Trophoblast cell (in vitro differentiated cells and primary cell): Measurements from ENCODE around the gene OR1C1.

Experiments
- DNase-seq, 2 donors: peaks; one replicate each; pipeline ENCODE4 v3.0.0-alpha.2; 2016
- H2AFZ ChIP-seq: 2 replicates; pipeline ENCODE4 v1.6.1; 2013; ENCODE audit warnings: low read length, moderate library complexity, mild to moderate bottlenecking; ENCODE audit not compliant: insufficient read depth, poor library complexity
- H2AK5ac ChIP-seq: 2 replicates; pipeline ENCODE4 v1.6.1; 2013; ENCODE audit warnings: mild to moderate bottlenecking, low read length
- H2BK120ac ChIP-seq: 2 replicates; pipeline ENCODE4 v1.6.1; 2013; ENCODE audit warnings: low read length, mild to moderate bottlenecking, moderate library complexity; ENCODE audit not compliant: insufficient read depth, poor library complexity
- H2BK12ac ChIP-seq: 2 replicates; pipeline ENCODE4 v1.6.1; 2013; ENCODE audit warnings: mild to moderate bottlenecking, low read length, moderate library complexity
- H2BK5ac ChIP-seq: 2 replicates; pipeline ENCODE4 v1.6.1; 2013; ENCODE audit warnings: low read length, low read depth, moderate library complexity, mild to moderate bottlenecking; ENCODE audit not compliant: poor library complexity
- H3K14ac ChIP-seq: 2 replicates; pipeline ENCODE4 v1.6.1; 2013; ENCODE audit warnings: mild to moderate bottlenecking, low read length
- H3K18ac ChIP-seq: 2 replicates; pipeline ENCODE4 v1.6.1; 2013; ENCODE audit warnings: mild to moderate bottlenecking, low read length
- H3K23ac ChIP-seq: 2 replicates; pipeline ENCODE4 v1.6.1; 2013; ENCODE audit warnings: low read length
- H3K27ac ChIP-seq: 2 replicates; pipeline ENCODE4 v1.5.1; 2013; ENCODE audit warnings: low read depth, mild to moderate bottlenecking, inconsistent platforms, low read length, moderate library complexity
- H3K27me3 ChIP-seq: 2 replicates; pipeline ENCODE4 v1.6.1; 2013; ENCODE audit warnings: inconsistent platforms, mild to moderate bottlenecking, low read length, moderate library complexity; ENCODE audit not compliant: insufficient read depth
- H3K36me3 ChIP-seq, 2 experiments: 1 replicate in 1 of 2; 2 replicates in 1 of 2; pipeline ENCODE4 v1.6.1; 2013; ENCODE audit warnings: low read length in 2 of 2, mild to moderate bottlenecking in 2 of 2, moderate library complexity in 1 of 2; ENCODE audit not compliant: insufficient read depth in 2 of 2, control insufficient read depth in 1 of 2
- H3K4ac ChIP-seq: 2 replicates; pipeline ENCODE4 v1.6.1; 2013; ENCODE audit warnings: low read depth, mild to moderate bottlenecking, low read length, moderate library complexity
- H3K4me1 ChIP-seq, 2 experiments: 1 replicate in 1 of 2; 2 replicates in 1 of 2; pipeline ENCODE4 v1.6.1; 2013; ENCODE audit warnings: low read length in 2 of 2, mild to moderate bottlenecking in 2 of 2, moderate library complexity in 1 of 2; ENCODE audit not compliant: insufficient read depth in 2 of 2, control insufficient read depth in 1 of 2
- H3K4me2 ChIP-seq: 2 replicates; pipeline ENCODE4 v1.6.1; 2013; ENCODE audit warnings: inconsistent platforms, mild to moderate bottlenecking, low read length, moderate library complexity
- H3K4me3 ChIP-seq: 2 replicates; pipeline ENCODE4 v1.5.1; 2013; ENCODE audit warnings: mild to moderate bottlenecking, low read depth, low read length, inconsistent platforms
- H3K79me1 ChIP-seq: one replicate; pipeline ENCODE4 v1.6.1; 2013; ENCODE audit warnings: low read length
- H3K79me2 ChIP-seq: 2 replicates; pipeline ENCODE4 v1.6.1; 2013; ENCODE audit warnings: low read length, mild to moderate bottlenecking; ENCODE audit not compliant: control insufficient read depth, insufficient read depth, poor library complexity
- H3K9ac ChIP-seq: 2 replicates; pipeline ENCODE4 v1.6.1; 2013; ENCODE audit warnings: mild to moderate bottlenecking, low read length
- H3K9me3 ChIP-seq: 2 replicates; pipeline ENCODE4 v1.6.1; 2013; ENCODE audit warnings: low read depth, mild to moderate bottlenecking, control low read depth, inconsistent platforms, low read length; ENCODE audit not compliant: insufficient read depth
- H4K12ac ChIP-seq: 2 replicates; pipeline ENCODE4 v1.6.1; 2013; ENCODE audit warnings: low read depth, mild to moderate bottlenecking, low read length, moderate library complexity
- H4K8ac ChIP-seq: 2 replicates; pipeline ENCODE4 v1.6.1; 2013; ENCODE audit warnings: low read depth, mild to moderate bottlenecking, low read length, moderate library complexity
- H4K91ac ChIP-seq: one replicate; pipeline ENCODE4 v1.6.1; 2013; ENCODE audit warnings: low read depth, mild to moderate bottlenecking, low read length, moderate library complexity
- WGBS: extraction: QIAGEN DNeasy Blood & Tissue Kit; methylation state at CpG from one replicate; pipeline ENCODE4 v1.1.7; 2013; ENCODE audit warnings: missing lambda C conversion rate; ENCODE audit not compliant: insufficient read length, insufficient coverage; ENCODE audit errors: extremely low coverage; 5-methylcytosine and 5-hydroxymethylcytosine counted together

OR1C1 gene

DNA sequence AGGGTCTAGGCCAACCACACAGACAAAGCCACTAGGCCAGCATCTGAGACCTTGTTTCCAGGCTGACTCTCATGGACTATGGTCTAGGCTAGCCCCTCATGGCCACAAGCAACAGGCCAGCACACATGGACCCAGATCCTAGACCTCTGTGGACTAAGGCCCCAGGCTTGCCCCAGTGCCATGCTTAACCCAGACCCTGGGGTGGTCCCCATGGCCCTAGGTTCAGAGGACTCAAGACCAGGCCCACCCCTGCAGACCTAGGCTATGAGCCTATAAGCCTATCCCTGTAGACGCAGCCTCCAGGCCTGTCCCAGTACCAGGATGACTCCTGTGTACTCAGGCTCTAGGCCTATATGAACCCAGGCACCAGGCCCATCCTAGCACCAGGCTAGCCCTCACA lies 10.5 kb downstream of the OR1C1 start:
- peaks cover 7% of the 10 kb centered on the region for H3K9me3 ChIP-seq

GRCh38 chr1:247748041-247748440 lies 12.3 kb downstream of the OR1C1 start, which contains the start of gene OR14A2:
OR14A2 (minus strand) TSS chr1:247748141.
- no peak within 1 kb of the TSS for H2AFZ ChIP-seq
- no peak within 1 kb of the TSS for H2AK5ac ChIP-seq
- no peak for DNase-seq
- H3K4me2 ChIP-seq = no peak within 1 kb of the TSS
- H3K4ac ChIP-seq = no peak within 1 kb of the TSS
- H3K23ac ChIP-seq = no peak within 1 kb of the TSS
- H2BK5ac ChIP-seq = peak within 1 kb of the TSS; percentile 49
- no peak within 1 kb of the TSS for H3K18ac ChIP-seq
- H3K79me2 ChIP-seq = no peaks in the 10 kb centered on the region
- H3K4me1 ChIP-seq = peaks cover 2 to 6% of the 10 kb centered on the region in 2 experiments
- H3K14ac ChIP-seq = no peak within 1 kb of the TSS
- H4K12ac ChIP-seq = no peak within 1 kb of the TSS
- no peaks in the 10 kb centered on the region for H3K36me3 ChIP-seq
- no CpG with 5 or more reads among the region's 2 CpGs for WGBS
- H3K79me1 ChIP-seq = peaks cover 1% of the 10 kb centered on the region
- H4K91ac ChIP-seq = peak within 1 kb of the TSS; percentile 55
- H3K9me3 ChIP-seq = peaks cover 9% of the 10 kb centered on the region
- H3K9ac ChIP-seq = no peak within 1 kb of the TSS
- no peaks in the 10 kb centered on the region for H3K27me3 ChIP-seq
- no peak within 1 kb of the TSS for H3K4me3 ChIP-seq
- no peak within 1 kb of the TSS for H3K27ac ChIP-seq
- H4K8ac ChIP-seq = peak within 1 kb of the TSS; percentile 54
- H2BK120ac ChIP-seq = no peak within 1 kb of the TSS
- no peak within 1 kb of the TSS for H2BK12ac ChIP-seq

More for the DNA sequence above, 10.5 kb downstream of the OR1C1 start:
- Histone ChIP-seq H2BK120ac (no peak overlapping the region), H3K4me1 (peaks cover 2 to 6% of the 10 kb centered on the region in 2 experiments), H3K79me1 (no peaks in the 10 kb centered on the region), H3K27ac (no peak overlapping the region), H3K9ac (no peak overlapping the region), H3K14ac (no peak overlapping the region), H2AFZ (no peak overlapping the region), H3K18ac (no peak overlapping the region), H3K27me3 (no peaks in the 10 kb centered on the region), H2BK5ac (no peak overlapping the region), H3K4ac (no peak overlapping the region), H2AK5ac (no peak overlapping the region), H3K4me3 (no peak overlapping the region), H3K36me3 (no peaks in the 10 kb centered on the region), H4K8ac (no peak overlapping the region), H4K91ac (no peak overlapping the region), H3K23ac (no peak overlapping the region), H2BK12ac (no peak overlapping the region), H3K79me2 (no peaks in the 10 kb centered on the region), H3K4me2 (no peak overlapping the region), H4K12ac (no peak overlapping the region)
- no CpG with 5 or more reads among the region's 1 CpG for WGBS
- no peak for DNase-seq

DNA sequence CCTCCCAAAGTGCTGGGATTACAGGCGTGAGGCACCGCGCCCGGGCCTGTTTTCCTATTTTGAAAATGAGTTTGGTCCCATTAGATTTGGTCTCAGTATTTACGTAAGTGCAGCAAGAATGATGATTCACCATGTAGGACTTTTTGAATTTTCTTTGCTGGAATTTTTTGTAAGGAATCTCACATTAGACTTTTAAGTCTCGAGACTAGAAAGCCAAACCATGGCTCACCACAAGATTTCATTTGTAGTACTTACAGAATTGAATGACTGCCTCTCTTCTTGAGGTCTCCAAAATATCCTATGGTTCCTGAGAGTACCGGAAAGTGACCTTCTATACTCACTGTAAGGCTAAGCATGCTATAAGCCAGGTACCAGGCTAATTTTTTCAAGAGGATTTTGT lies 12.7 kb downstream of the OR1C1 start:
- Histone ChIP-seq H2BK12ac (no peak overlapping the region), H3K79me2 (no peaks in the 10 kb centered on the region), H3K27me3 (no peaks in the 10 kb centered on the region), H3K4me3 (no peak overlapping the region), H3K18ac (no peak overlapping the region), H3K79me1 (peaks cover 2% of the 10 kb centered on the region), H3K14ac (no peak overlapping the region), H4K91ac (no peak overlapping the region), H3K4me1 (peaks cover 2 to 6% of the 10 kb centered on the region in 2 experiments), H2AFZ (no peak overlapping the region), H2BK5ac (no peak overlapping the region), H3K9me3 (peaks cover 9% of the 10 kb centered on the region), H2AK5ac (no peak overlapping the region), H3K4me2 (no peak overlapping the region), H3K27ac (no peak overlapping the region), H3K36me3 (no peaks in the 10 kb centered on the region), H3K23ac (no peak overlapping the region), H4K8ac (no peak overlapping the region), H4K12ac (no peak overlapping the region), H2BK120ac (no peak overlapping the region), H3K9ac (no peak overlapping the region), H3K4ac (no peak overlapping the region)
- no CpG with 5 or more reads among the region's 7 CpGs for WGBS
- peak; percentile 55 to 92 for DNase-seq

DNA sequence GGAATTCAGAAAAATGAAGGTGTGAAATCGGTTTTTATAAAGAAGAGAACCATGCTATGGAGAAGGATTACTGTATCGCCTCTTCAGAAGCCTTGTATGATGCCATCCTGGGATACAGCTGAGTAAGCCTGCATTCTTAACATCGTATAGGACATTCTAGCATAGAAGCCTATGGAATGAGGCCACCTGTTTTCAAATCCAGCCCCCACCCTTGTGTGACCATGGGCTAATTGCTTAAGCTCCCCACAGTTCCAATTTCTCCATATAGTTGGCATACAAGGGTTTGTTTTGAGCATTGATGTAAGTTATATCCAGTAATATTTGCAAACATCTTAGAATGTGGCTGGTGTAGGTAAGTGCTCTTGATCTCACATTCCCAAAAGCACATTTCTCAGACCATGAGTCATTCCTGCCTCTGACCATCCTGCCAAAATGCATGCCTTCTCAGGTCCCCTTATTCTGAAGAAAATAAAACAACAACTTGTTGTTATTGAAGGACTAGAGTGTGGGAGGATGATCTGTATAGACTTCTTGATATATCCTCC lies 13.9 kb downstream of the OR1C1 start:
- Histone ChIP-seq H4K12ac (no peak overlapping the region), H3K4me1 (peaks cover 2 to 6% of the 10 kb centered on the region in 2 experiments), H3K4me2 (no peak overlapping the region), H3K18ac (no peak overlapping the region), H3K9ac (no peak overlapping the region), H3K4ac (no peak overlapping the region), H2BK120ac (no peak overlapping the region), H3K14ac (no peak overlapping the region), H3K79me1 (peaks cover 2% of the 10 kb centered on the region), H3K9me3 (peaks cover 9% of the 10 kb centered on the region), H2AK5ac (no peak overlapping the region), H2BK5ac (no peak overlapping the region), H3K4me3 (no peak overlapping the region), H3K27ac (no peak overlapping the region), H2BK12ac (no peak overlapping the region), H3K27me3 (no peaks in the 10 kb centered on the region), H4K8ac (no peak overlapping the region), H3K79me2 (no peaks in the 10 kb centered on the region), H2AFZ (no peak overlapping the region), H3K23ac (no peak overlapping the region), H4K91ac (no peak overlapping the region), H3K36me3 (no peaks in the 10 kb centered on the region)
- DNase-seq = peak; percentile 48 to 76
- no CpG with 5 or more reads among the region's 3 CpGs for WGBS
